GM10266 (cell line): ENCODE data around the gene SGSM2.
A peak's percentile ranks its signal among the peaks of the same experiment; 100 is the strongest.

Experiments
- DNase-seq: peaks from one replicate; pipeline ENCODE4 v3.0.0; 2012; ENCODE audit errors: extremely low spot score
- TF ChIP-seq, protein P1 (sequence below): IDR thresholded peaks from 2 replicates; pipeline ENCODE4 v1.5.1; 2012; ENCODE audit warnings: mild to moderate bottlenecking, low read depth; ENCODE audit not compliant: control insufficient read depth, insufficient read depth; ENCODE audit errors: missing control alignments

The SGSM2 gene

DNA sequence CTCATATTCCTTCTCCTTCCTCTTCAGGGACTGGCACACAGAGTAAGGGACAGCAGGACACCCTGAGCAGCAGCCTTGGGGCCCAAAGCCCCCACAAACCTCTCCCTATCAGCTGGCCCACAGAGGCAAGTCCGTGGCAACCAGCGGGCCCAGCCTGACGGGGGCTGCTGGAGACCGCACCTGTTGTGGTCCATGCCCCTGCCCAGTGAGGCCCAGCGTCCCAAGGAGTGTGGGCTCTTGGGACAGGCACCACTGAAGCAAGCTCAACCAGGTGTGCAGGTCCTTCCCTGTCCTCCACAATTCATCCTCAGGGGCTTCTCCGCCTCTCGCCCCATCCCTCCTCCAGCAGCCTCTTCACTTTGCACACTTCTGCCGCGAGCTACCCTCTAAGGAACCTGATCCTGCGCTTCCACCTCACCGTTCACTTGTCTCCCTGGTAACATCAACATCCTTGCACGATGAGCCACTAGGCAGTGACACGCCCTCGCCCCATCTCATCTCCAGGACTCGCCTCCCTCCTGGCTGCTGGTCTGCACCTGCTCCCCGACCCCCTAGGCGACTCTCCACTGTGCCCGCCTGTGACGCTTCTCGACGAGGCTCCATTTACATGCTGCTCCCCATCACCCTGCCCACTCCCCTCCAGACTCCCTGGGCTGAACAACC is 50.9 kb downstream of the SGSM2 start:
- TF ChIP-seq, protein P1, sequence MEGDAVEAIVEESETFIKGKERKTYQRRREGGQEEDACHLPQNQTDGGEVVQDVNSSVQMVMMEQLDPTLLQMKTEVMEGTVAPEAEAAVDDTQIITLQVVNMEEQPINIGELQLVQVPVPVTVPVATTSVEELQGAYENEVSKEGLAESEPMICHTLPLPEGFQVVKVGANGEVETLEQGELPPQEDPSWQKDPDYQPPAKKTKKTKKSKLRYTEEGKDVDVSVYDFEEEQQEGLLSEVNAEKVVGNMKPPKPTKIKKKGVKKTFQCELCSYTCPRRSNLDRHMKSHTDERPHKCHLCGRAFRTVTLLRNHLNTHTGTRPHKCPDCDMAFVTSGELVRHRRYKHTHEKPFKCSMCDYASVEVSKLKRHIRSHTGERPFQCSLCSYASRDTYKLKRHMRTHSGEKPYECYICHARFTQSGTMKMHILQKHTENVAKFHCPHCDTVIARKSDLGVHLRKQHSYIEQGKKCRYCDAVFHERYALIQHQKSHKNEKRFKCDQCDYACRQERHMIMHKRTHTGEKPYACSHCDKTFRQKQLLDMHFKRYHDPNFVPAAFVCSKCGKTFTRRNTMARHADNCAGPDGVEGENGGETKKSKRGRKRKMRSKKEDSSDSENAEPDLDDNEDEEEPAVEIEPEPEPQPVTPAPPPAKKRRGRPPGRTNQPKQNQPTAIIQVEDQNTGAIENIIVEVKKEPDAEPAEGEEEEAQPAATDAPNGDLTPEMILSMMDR: no peak

DNA sequence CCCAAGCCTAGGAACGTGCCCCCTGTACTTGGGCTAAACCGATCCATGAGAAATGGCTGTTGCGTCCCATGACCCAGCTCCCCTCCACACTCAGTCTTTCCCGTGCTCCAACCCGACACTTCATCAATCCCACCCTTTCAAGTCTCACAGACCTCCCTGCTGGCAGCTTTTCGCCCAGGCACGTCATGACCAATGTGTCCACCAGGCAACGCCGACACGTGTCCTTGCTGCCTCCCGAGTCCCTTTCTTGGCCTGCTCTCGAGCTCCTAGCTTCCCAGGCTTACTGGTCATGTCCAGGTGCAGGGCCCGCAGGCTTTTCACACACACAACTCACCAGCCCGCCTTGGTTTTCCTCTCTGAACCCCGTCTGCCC is 51.4 kb downstream of the SGSM2 start:
- TF ChIP-seq, protein P1: no peak
- DNase-seq: no peak

More for the DNA sequence above, 50.9 kb downstream of the SGSM2 start:
- DNase-seq: no peak

DNA sequence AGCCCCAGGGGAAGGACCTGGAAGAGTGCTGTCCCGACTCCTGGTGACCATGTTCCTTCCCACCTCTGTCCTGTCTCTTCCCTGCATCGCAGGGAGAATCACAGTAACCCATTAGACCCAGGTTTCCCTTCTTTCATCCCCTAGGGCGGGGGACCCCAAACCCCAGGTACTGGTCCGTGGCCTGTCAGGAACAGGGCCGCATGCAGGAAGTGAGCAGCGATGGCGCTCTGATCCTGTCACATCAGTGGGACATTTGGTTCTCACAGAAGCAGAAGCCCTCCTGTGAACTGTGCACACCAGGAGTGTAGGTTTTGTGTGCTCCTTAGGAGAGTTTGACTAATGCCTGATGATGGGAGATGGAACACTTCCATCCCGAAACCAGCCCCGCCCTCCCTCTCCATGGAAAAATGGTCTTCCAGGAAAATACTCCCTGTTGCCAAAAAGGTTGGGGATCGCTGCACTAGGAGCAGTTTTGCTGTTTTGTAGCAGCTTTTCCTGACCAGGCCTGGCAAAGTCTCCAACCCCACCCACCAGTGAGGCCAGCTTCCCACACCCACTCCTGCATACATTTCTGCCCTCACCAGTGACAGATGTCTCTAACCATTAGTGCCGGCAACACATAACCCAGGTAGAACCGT is 53.0 kb downstream of the SGSM2 start:
- no peak for DNase-seq
- TF ChIP-seq, protein P1: no peak

DNA sequence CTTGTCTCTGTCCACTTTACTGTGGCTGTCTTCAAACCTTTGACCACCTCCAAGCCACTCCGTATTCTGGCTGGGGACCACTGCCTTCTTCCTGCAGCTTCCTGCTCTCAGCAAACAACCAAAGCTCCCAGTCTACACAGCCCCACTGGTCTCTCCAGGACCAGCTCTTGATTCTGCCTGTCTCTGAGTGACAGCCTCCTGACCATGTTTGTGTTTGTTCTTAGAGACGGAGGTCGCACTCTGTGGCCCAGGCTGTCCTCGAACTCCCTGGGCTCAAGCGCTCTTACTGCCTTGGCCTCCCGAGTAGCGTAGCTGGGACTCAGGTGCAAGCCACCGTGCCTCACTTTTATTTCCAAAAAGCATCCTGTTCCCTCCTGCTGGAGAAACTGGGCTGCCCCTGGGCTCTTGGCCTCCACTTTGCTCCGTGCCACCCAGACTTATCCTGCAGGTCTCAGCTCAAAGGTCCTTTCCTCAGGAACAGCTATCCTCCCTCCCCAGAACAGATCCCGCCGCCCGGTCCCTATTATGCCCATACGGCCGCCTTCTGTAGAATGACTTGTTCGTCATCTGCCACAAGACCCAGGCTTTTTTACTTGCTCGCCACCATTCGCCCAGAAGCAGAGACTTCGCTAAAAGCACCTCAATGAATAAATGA is 54.4 kb downstream of the SGSM2 start:
- TF ChIP-seq, protein P1: no peak
- no peak for DNase-seq

DNA sequence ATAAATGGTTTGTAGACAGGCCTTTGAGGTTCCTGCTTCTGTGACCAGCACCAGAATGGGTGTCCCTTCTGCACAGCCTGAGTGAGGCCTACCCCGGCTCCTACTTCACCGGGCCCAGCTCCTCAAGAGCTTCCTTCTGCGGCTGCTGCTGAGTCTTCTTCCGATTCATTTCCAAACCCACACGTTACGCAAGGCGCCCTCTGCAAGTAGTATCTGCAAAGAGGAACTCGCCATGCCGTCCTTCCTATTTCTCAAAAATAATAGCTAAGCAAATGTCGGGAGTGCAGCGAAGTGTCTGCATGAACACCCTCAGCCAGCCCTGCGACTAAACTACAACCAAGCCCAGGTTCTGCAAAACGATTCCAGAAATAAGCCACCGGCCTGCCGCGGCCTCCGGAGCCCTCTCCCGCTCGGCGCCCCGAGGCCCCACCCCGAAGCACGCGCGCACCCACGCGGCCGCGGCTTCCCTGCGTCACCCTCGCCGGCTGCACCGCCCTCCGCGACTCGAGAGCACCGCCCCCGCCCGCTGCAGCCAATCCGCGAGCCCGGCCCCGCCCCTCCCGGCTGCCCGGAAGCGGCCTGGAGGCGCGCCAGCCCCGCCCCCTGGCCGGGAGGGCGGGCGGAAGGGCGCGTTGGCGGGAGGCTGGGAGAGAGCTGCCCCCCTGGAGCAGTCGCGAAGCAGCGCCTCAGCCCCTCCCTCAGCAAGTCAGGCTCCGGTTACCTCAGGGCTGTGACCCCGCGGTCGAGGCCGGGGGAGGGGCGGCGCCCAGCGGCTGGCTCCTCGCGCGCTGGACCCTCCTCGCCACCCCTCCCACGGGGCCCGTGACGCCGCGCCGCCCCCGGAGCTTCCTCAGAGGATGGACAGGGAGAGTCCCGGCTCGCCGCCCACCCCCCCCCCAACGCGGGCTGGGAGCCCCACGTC is 55.2 kb downstream of the SGSM2 start:
- peak; percentile 98 for DNase-seq
- TF ChIP-seq, protein P1: no peak

DNA sequence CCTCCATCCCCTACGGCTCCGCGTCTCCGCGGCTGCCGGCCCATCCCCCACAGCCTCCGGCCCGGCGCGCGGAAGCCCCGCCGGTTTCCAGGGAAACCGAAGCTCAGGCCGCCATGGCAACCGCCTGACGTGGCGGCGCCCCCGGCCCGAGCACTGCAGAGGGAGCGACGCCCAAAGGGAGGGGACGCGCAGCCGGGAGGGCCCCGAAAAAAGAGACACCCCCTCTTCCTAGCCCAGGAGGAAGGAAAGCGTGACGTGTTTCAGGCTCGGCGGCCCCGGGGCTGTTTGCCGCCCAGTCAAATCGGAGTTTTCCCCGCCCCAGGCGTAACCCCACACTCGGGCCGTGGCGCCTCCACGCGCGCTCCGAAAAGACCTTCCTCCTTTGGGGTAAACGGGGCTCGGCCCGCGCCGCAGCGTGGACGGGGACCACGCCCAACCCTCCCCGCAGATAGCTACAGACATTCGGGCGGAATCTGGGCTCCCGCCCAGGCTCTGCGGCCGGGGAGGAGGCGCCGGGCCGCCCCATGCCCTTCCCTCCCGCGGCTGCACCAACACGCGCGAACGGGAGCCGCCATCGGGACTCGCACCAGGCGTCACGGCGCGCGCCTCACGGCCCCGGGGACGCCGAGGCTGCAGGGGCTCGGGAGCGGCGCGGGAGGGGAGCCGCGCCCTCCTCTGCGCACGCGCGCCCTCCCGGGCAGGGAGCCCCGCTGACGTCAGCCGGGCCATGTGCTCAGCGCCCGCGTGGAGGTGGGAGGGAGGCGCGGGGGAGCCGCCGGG is 56.1 kb downstream of the SGSM2 start:
- DNase-seq: peak; percentile 97
- TF ChIP-seq, protein P1: no peak
